ENCODE measurements around the gene MTURN. TPM values are rescaled to one million over a fixed set of nuclear protein-coding genes. Genes with fewer than 3 reads are reported as not detected.

The MTURN gene
- total and polyA plus RNA-seq, 3 experiments from 2014 or later = 4.9 to 6.2 (median 4.9) TPM

DNA sequence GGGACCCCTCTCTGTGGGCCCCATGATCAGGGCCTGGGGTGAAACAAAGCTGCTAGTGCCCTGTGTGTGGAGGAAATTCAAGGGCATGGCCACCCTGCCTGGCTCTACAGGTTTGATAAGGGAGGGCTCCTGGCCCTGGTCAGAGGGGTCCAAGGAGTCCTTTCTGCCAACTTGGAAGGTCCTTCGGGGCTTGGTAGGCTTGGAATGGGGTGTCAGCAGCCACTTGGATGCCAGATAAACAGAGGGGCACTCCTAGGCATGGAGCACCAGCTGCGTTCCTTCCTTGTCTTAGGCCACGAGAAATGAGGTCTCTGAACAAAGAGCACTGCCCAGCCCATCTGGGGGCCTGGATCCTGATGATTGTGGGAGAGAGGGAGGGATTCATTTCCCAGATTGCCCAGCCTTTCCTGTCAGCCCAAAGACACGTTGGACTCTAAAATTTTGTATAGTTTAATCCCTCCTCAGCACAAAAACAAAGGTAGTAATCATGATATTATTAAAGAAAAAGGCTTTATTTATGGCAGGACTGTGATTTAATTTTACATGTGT is 5.1 kb downstream of the MTURN start:
- H3K36me3 Mint-ChIP-seq = peaks cover 0 to 3% (median 0%) of the 10 kb centered on the region in 3 donors
- H3K9me3 Mint-ChIP-seq = no peaks in the 10 kb centered on the region
- POLR2A ChIA-PET = no interaction called here

DNA sequence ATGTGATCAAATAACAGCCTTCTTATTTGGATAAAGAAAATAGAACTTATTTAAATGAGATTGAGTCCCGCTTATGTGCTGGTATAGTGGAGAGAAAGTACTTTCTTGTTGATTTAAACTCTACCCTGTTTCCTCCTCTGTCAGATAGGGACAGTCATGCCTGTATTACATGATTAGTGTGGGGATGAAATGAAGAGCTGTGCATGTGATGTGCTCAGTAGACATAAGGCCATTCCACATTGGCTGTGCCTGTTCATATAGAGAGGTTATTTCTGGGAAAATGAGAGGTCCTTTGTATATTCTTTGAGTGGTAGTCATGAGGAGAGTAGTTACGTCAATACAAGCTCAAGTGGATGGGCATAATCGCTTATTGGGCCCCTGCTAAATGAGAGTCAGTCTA is 5.7 kb downstream of the MTURN start:
- H3K4me1 Mint-ChIP-seq = peaks cover 0 to 16% (median 11%) of the 10 kb centered on the region in 3 donors
- no peak overlapping the region for H3K27ac ChIP-seq (ENCODE audit: low read depth, low read length)

More for the DNA sequence above, 5.1 kb downstream of the MTURN start:
- no peak overlapping the region for H3K27ac ChIP-seq (ENCODE audit: low read depth, low read length)
- H3K4me3 Mint-ChIP-seq = no peak overlapping the region
- peaks cover 0 to 3% of the 10 kb centered on the region in 2 donors for H3K27me3 Mint-ChIP-seq
- CTCF ChIA-PET = no interaction called here
- H3K27ac Mint-ChIP-seq = no peak overlapping the region
- no peaks in the 10 kb centered on the region for H3K27me3 ChIP-seq (ENCODE audit: insufficient read depth, low read length, poor library complexity, severe bottlenecking)
- DNase-seq = no peak
- peaks cover 0 to 16% (median 11%) of the 10 kb centered on the region in 3 donors for H3K4me1 Mint-ChIP-seq
- H3K4me3 ChIP-seq (ENCODE audit: low read length) = no peak overlapping the region
- H3K9me3 ChIP-seq (ENCODE audit: low read length) = no peaks in the 10 kb centered on the region
- H3K4me1 ChIP-seq (ENCODE audit: insufficient read depth, low read length) = peaks cover 11% of the 10 kb centered on the region
- no peaks in the 10 kb centered on the region for H3K36me3 ChIP-seq (ENCODE audit: insufficient read depth, low read length)

DNA sequence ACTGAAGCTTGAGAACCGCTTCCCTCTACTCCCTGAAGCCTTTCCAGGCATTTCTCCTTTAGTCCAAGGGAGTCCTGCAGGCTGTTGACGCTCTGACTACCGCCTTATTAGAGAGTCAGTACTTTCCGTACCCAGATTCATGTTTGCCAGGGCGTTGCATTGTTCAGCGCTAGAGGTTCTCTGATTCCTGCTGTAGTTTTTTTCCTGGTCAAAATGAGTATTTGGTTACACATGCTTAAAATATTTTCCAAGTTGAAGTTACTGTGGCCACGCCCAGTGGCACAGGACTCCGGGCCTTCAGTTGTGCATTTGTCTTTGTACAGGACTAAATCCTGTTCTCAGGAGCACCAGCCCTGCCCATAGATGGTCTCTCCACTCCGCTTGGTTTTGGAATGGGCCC is 7.9 kb downstream of the MTURN start:
- POLR2A ChIA-PET = interaction anchor here (0.5 kb wide), 1 partner anchor 40 kb away, joined by 3 read pairs; no protein-coding TSS in a partner anchor
- CTCF ChIA-PET = no interaction called here

More for the DNA sequence above, 5.7 kb downstream of the MTURN start:
- Mint-ChIP-seq H3K36me3 (peaks cover 0 to 3% (median 0%) of the 10 kb centered on the region in 3 donors), H3K27ac (no peak overlapping the region), H3K9me3 (no peaks in the 10 kb centered on the region), H3K27me3 (peaks cover 0 to 3% of the 10 kb centered on the region in 2 donors), H3K4me3 (no peak overlapping the region)
- no peak for DNase-seq
- ChIA-PET POLR2A (no interaction called here), CTCF (no interaction called here)
- H3K4me3 ChIP-seq (ENCODE audit: low read length) = no peak overlapping the region
- H3K4me1 ChIP-seq (ENCODE audit: insufficient read depth, low read length) = peaks cover 11% of the 10 kb centered on the region
- no peaks in the 10 kb centered on the region for H3K27me3 ChIP-seq (ENCODE audit: insufficient read depth, low read length, poor library complexity, severe bottlenecking)
- no peaks in the 10 kb centered on the region for H3K36me3 ChIP-seq (ENCODE audit: insufficient read depth, low read length)
- no peaks in the 10 kb centered on the region for H3K9me3 ChIP-seq (ENCODE audit: low read length)

DNA sequence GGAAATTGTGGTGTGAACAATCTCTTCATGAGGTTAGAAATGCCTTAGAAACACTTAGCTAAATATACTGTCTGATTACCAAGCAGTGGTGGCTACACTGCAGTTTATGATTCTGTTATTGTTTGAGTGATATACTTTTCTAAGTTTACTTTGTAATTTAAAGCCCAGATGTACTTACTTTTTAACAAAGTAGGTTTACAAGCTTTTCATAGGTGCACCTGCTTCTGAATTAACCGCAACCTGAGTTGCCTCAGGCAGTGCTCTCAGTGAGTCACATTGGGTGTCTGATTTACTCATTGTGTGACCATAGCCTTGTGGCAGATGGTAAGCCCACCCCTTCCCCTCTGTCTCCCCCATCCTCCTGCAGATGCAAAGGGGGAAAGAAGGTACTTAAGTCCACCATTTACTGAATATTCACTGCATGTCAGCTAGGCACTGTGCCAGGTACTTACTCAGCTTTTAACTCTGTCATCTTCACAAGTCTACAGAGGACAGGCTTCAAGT is 9.0 kb downstream of the MTURN start:
- Mint-ChIP-seq H3K36me3 (no peaks in the 10 kb centered on the region), H3K4me3 (no peak overlapping the region), H3K4me1 (peaks cover 0 to 6% (median 5%) of the 10 kb centered on the region in 3 donors), H3K27me3 (no peaks in the 10 kb centered on the region), H3K27ac (no peak overlapping the region), H3K9me3 (no peaks in the 10 kb centered on the region)
- ChIA-PET CTCF (interaction anchor here (1.2 kb wide), 1 partner anchor 10 kb away, joined by 3 read pairs; no protein-coding TSS in a partner anchor), POLR2A (interaction anchor here (0.6 kb wide), 1 partner anchor 220 kb away, joined by 3 read pairs; no protein-coding TSS in a partner anchor)
- no peaks in the 10 kb centered on the region for H3K27me3 ChIP-seq (ENCODE audit: insufficient read depth, low read length, poor library complexity, severe bottlenecking)
- DNase-seq = no peak
- peaks cover 16% of the 10 kb centered on the region for H3K4me1 ChIP-seq (ENCODE audit: insufficient read depth, low read length)
- no peak overlapping the region for H3K4me3 ChIP-seq (ENCODE audit: low read length)
- H3K27ac ChIP-seq (ENCODE audit: low read depth, low read length) = no peak overlapping the region
- no peaks in the 10 kb centered on the region for H3K36me3 ChIP-seq (ENCODE audit: insufficient read depth, low read length)
- H3K9me3 ChIP-seq (ENCODE audit: low read length) = no peaks in the 10 kb centered on the region

More for the DNA sequence above, 7.9 kb downstream of the MTURN start:
- Histone ChIP-seq H3K27ac (ENCODE audit: low read depth, low read length) (no peak overlapping the region), H3K9me3 (ENCODE audit: low read length) (no peaks in the 10 kb centered on the region), H3K36me3 (ENCODE audit: insufficient read depth, low read length) (no peaks in the 10 kb centered on the region), H3K4me1 (ENCODE audit: insufficient read depth, low read length) (peaks cover 11% of the 10 kb centered on the region), H3K27me3 (ENCODE audit: insufficient read depth, low read length, poor library complexity, severe bottlenecking) (no peaks in the 10 kb centered on the region), H3K4me3 (ENCODE audit: low read length) (no peak overlapping the region)
- no peaks in the 10 kb centered on the region for H3K27me3 Mint-ChIP-seq
- no peak for DNase-seq
- H3K27ac Mint-ChIP-seq = no peak overlapping the region
- peaks cover 0 to 8% (median 5%) of the 10 kb centered on the region in 3 donors for H3K4me1 Mint-ChIP-seq
- no peaks in the 10 kb centered on the region for H3K36me3 Mint-ChIP-seq
- H3K9me3 Mint-ChIP-seq = no peaks in the 10 kb centered on the region
- H3K4me3 Mint-ChIP-seq = no peak overlapping the region

DNA sequence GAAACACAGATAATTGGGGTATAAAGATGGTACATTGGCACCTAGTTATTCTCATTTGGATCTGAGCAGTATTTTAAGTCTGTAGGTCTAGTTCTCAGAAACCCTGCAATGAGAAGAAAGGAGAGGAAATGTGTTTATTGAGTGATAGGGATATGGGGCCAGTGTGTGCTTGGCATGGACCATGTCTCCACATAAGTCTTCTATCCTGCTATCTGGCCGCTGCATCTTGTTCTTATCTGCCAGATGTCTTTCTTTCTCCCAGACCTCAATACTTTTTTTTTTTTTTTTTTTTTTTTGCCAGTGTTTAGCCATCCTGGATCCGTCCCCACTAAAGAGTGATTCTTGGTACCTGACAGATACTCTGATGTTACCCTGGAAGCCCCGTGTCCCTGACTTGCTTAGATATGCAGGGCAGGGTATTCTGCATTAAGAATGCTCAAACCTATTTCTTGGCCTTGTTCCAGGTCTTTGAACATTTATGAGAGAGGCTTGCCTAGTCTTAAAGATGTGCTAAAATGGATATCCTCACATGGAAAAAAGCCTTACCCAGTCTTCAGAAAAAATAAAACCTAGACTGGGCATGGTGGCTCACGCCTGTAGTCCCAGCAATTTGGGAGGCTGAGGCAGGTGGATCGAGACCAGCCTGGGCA is 10.0 kb downstream of the MTURN start:
- Histone ChIP-seq H3K4me3 (ENCODE audit: low read length) (no peak overlapping the region), H3K36me3 (ENCODE audit: insufficient read depth, low read length) (no peaks in the 10 kb centered on the region), H3K9me3 (ENCODE audit: low read length) (no peaks in the 10 kb centered on the region), H3K27ac (ENCODE audit: low read depth, low read length) (no peak overlapping the region), H3K27me3 (ENCODE audit: insufficient read depth, low read length, poor library complexity, severe bottlenecking) (no peaks in the 10 kb centered on the region), H3K4me1 (ENCODE audit: insufficient read depth, low read length) (peaks cover 26% of the 10 kb centered on the region)
- DNase-seq = no peak
- H3K36me3 Mint-ChIP-seq = no peaks in the 10 kb centered on the region
- H3K9me3 Mint-ChIP-seq = no peaks in the 10 kb centered on the region
- CTCF ChIA-PET = no interaction called here
- no peaks in the 10 kb centered on the region for H3K27me3 Mint-ChIP-seq
- no peak overlapping the region for H3K4me3 Mint-ChIP-seq
- no peak overlapping the region for H3K27ac Mint-ChIP-seq
- POLR2A ChIA-PET = no interaction called here
- H3K4me1 Mint-ChIP-seq = peaks cover 0 to 13% (median 5%) of the 10 kb centered on the region in 3 donors

DNA sequence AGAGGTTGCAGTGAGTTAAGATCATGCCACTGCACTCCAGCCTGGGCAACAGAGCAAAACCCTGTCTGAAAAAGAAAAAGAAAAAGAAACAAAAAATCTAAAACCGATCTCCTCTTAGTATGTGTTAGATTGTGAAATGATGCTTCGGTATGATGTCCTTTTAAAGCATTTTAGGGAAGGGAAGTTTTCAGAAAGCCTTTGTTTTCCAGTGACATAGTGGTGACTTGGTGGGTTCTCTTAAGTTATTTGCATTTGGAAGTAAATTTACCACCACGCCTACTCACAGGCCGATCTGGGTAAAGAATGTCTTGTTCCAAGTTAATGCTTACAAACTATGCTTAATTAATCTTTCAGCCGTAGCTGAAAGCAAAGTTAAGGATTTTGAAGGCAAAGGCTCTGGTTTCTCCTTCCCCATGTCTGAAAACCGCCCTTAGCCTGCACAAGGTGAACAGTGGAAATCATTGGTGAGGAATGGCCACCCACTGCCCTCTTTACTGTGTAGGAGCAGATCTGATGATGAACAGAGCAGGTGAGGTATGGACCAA is 10.7 kb downstream of the MTURN start:
- no peak overlapping the region for H3K4me3 Mint-ChIP-seq
- Histone ChIP-seq H3K4me1 (ENCODE audit: insufficient read depth, low read length) (peaks cover 26% of the 10 kb centered on the region), H3K36me3 (ENCODE audit: insufficient read depth, low read length) (no peaks in the 10 kb centered on the region), H3K27ac (ENCODE audit: low read depth, low read length) (no peak overlapping the region), H3K9me3 (ENCODE audit: low read length) (no peaks in the 10 kb centered on the region), H3K27me3 (ENCODE audit: insufficient read depth, low read length, poor library complexity, severe bottlenecking) (no peaks in the 10 kb centered on the region), H3K4me3 (ENCODE audit: low read length) (no peak overlapping the region)
- peaks cover 0 to 12% (median 5%) of the 10 kb centered on the region in 3 donors for H3K4me1 Mint-ChIP-seq
- H3K27me3 Mint-ChIP-seq = no peaks in the 10 kb centered on the region
- H3K27ac Mint-ChIP-seq = no peak overlapping the region
- CTCF ChIA-PET = no interaction called here
- no peaks in the 10 kb centered on the region for H3K9me3 Mint-ChIP-seq
- DNase-seq = no peak
- POLR2A ChIA-PET = no interaction called here
- H3K36me3 Mint-ChIP-seq = peaks cover 0 to 3% (median 2%) of the 10 kb centered on the region in 3 donors

DNA sequence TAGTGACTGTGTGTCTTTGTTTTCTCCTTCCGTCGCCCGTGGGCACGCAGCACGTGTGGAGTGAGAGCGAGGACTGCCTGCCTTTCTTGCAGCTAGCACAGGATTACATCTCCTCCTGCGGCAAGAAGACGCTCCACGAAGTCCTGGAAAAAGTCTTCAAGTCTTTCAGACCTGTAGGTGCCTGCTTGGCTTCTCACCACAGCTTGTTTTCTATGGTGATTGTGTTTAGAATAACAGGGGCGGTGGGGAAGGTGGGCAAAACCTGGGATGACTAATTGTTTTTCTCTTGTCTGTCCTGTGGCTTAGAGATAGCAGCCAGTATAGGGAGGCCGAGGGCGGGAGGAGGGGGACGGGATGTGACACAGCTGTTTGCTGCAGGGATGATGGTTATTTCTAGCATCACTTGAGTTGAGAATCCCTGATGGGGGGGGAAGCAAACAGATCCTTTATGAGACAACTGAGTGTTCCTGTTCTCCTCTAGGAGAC is 11.4 kb downstream of the MTURN start:
- Mint-ChIP-seq H3K27ac (no peak overlapping the region), H3K27me3 (no peaks in the 10 kb centered on the region), H3K9me3 (no peaks in the 10 kb centered on the region), H3K36me3 (peaks cover 0 to 6% (median 2%) of the 10 kb centered on the region in 3 donors), H3K4me3 (no peak overlapping the region), H3K4me1 (peaks cover 0 to 11% (median 3%) of the 10 kb centered on the region in 3 donors)
- peaks cover 26% of the 10 kb centered on the region for H3K4me1 ChIP-seq (ENCODE audit: insufficient read depth, low read length)
- H3K27me3 ChIP-seq (ENCODE audit: insufficient read depth, low read length, poor library complexity, severe bottlenecking) = no peaks in the 10 kb centered on the region
- ChIA-PET POLR2A (no interaction called here), CTCF (no interaction called here)
- no peaks in the 10 kb centered on the region for H3K9me3 ChIP-seq (ENCODE audit: low read length)
- H3K4me3 ChIP-seq (ENCODE audit: low read length) = no peak overlapping the region
- no peak for DNase-seq
- no peak overlapping the region for H3K27ac ChIP-seq (ENCODE audit: low read depth, low read length)
- H3K36me3 ChIP-seq (ENCODE audit: insufficient read depth, low read length) = no peaks in the 10 kb centered on the region

DNA sequence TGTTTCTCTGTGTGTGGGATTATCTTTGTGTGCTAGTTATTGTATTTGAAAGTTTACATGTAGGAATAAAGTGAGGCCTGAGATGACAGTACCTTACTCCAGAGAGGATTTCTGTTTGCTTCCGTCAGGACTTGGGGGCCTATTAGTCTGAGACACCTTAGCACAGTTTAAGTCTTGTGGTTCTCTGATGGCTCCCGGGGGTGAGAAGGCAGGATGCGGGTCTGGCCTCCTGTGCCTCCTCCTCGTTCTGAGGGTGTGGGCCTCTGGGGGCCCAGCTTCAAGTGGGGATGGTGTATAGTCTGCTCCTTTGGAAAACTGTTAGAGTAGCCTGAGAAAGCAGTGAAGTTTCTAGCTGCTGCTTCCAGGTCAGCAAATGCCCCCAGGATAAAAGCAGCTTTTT is 12.4 kb downstream of the MTURN start:
- Histone ChIP-seq H3K36me3 (ENCODE audit: insufficient read depth, low read length) (no peaks in the 10 kb centered on the region), H3K4me3 (ENCODE audit: low read length) (no peak overlapping the region), H3K27ac (ENCODE audit: low read depth, low read length) (no peak overlapping the region), H3K27me3 (ENCODE audit: insufficient read depth, low read length, poor library complexity, severe bottlenecking) (no peaks in the 10 kb centered on the region), H3K4me1 (ENCODE audit: insufficient read depth, low read length) (peaks cover 26% of the 10 kb centered on the region), H3K9me3 (ENCODE audit: low read length) (no peaks in the 10 kb centered on the region)
- Mint-ChIP-seq H3K27me3 (no peaks in the 10 kb centered on the region), H3K4me1 (peaks cover 0 to 11% (median 3%) of the 10 kb centered on the region in 3 donors), H3K36me3 (peaks cover 0 to 13% (median 2%) of the 10 kb centered on the region in 3 donors), H3K9me3 (no peaks in the 10 kb centered on the region), H3K27ac (no peak overlapping the region), H3K4me3 (no peak overlapping the region)
- POLR2A ChIA-PET = no interaction called here
- CTCF ChIA-PET = no interaction called here
- no peak for DNase-seq

Data from CD8-positive, alpha-beta memory T cell (primary cell).